Measurements from ENCODE around the gene CRYZ.
A peak's percentile ranks its signal among the peaks of the same experiment; 100 is the strongest.
"Not testable (repeated sequence)": the region's sequence is repeated elsewhere in the genome, so short reads cannot be mapped to it uniquely, and the experiment has no call there.

The CRYZ gene

GRCh38 chr1:74771913-74772515 is 39.2 kb upstream of the CRYZ start:
- TF ChIP-seq CTCF (conservative IDR thresholded peaks at IDR 0.05) = peak; percentile 87
- no peak overlapping the region for H3K27ac ChIP-seq

GRCh38 chr1:74767490-74767889 is 34.6 kb upstream of the CRYZ start:
- no peak overlapping the region for H3K27ac ChIP-seq
- peak; percentile 30; the same call in 1 of the 2 replicates for TF ChIP-seq CTCF (conservative IDR thresholded peaks at IDR 0.05)

GRCh38 chr1:74766579-74766978 is 33.7 kb upstream of the CRYZ start:
- H3K27ac ChIP-seq = no peak overlapping the region
- TF ChIP-seq CTCF (conservative IDR thresholded peaks at IDR 0.05) = no peak

- no peak overlapping the region for H3K27ac ChIP-seq
- no peak for TF ChIP-seq CTCF (conservative IDR thresholded peaks at IDR 0.05)
Measured at GRCh38 chr1:74763807-74764206, 31.0 kb upstream of the CRYZ start.

DNA sequence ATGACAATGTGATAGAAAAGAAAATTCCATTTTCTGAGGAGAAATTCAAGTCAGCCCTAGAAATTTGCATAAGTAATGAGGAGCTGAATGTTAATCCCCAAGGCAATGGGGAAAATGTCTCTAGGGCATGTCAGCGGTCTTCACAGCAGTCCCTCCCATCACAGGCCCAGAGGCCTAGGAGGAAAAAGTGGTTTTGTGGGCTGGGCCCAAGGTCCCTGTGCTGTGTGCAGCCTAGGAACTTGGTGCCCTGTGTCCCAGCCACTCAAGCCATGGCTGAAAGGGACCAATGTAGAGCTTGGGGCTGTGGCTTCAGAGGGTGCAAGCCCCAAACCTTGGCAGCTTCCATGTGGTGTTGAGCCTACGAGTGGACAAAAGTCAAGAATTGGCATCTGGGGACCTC is 23.8 kb upstream of the CRYZ start:
- H3K27ac ChIP-seq = not testable (repeated sequence)

GRCh38 chr1:74755475-74755874 is 22.6 kb upstream of the CRYZ start:
- no peak for TF ChIP-seq CTCF (conservative IDR thresholded peaks at IDR 0.05)
- no peak overlapping the region for H3K27ac ChIP-seq

- no peak for TF ChIP-seq CTCF (conservative IDR thresholded peaks at IDR 0.05)
- H3K27ac ChIP-seq = no peak overlapping the region
Measured at GRCh38 chr1:74753104-74753503, 20.3 kb upstream of the CRYZ start.

DNA sequence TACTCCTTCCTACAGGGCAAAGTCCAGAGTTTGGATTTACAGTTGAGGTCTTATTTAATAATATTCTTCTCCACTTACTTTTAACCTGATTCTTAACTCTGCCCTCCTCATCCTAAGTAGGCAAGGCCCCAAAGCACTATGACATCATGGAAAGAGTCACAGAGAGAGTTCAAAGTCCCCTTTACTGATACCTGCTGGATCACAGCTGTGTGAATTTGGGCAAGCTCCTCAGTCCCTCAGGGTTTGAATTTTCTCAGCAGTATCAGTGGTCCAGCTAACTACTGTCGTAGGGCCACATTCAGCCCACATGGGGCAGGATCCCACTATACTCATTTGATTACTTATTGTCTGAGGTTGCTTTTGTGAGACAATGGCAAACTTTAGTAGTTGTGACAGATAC is 16.1 kb upstream of the CRYZ start:
- no peak for TF ChIP-seq CTCF (conservative IDR thresholded peaks at IDR 0.05)
- no peak overlapping the region for H3K27ac ChIP-seq

GRCh38 chr1:74745247-74745646 is 12.4 kb upstream of the CRYZ start:
- H3K27ac ChIP-seq = not testable (repeated sequence)

- H3K27ac ChIP-seq = not testable (repeated sequence)
Measured at GRCh38 chr1:74740307-74740980, 7.6 kb upstream of the CRYZ start.

Measured in VCaP (cell line).